Cortex of kidney (tissue), 1 donor: ENCODE data around the gene HLA-DOA.

ENCODE experiments used
- DNase-seq: peaks from one replicate; lab custom pipeline; 2025; lab: John Stamatoyannopoulos, UW

Gene HLA-DOA

DNA sequence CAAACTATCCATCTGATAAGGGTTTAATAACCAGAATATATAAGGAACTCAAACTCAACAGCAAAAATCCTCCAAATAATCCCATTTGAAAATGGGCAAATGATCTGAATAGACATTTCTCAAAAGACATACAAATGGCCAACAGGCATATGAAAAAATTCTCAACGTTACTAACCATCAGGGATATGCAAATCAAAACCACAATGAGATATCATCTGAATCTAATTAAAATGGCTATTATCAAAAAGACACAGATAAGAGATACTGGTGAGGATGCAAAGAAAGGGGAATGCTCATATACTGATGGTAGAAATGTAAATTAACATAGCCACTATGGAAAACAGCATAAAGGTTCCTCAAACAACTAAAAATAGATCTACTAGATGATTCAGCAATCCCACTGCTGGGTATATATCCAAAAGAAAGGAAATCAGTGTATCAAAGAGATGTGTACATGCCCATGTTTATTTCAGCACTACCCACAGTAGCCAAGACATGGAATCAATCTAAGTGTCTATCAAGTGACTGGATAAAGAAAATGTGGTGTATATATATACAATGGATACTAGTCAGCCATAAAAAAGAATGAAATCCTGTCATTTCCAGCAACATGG, 47.1 kb downstream of the HLA-DOA start:
- DNase-seq: no peak

GRCh38 chr6:32960563-32960962, 48.8 kb downstream of the HLA-DOA start:
- DNase-seq: no peak

- no peak for DNase-seq
Observed at GRCh38 chr6:32956176-32956575, 53.2 kb downstream of the HLA-DOA start.

GRCh38 chr6:32954986-32955802, 54.2 kb downstream of the HLA-DOA start:
- no peak for DNase-seq

- no peak for DNase-seq
Observed at GRCh38 chr6:32954267-32954666, 55.1 kb downstream of the HLA-DOA start.
